Muscle of arm (tissue), 12 donors: ENCODE measurements around the gene ZNF521. TPM values are rescaled to one million over a fixed set of nuclear protein-coding genes. Genes with fewer than 3 reads are reported as not detected.

ENCODE experiments used
- DNase-seq: peaks from one replicate; pipeline ENCODE4 v3.0.0-alpha.2; 2013
- polyA plus RNA-seq, 12 donors: library from polyadenylated mRNA; unstranded; fragments of 120-200 nt; gene quantifications; one replicate each; pipeline ENCODE4 v1.2.1, GENCODE V29; 2013; ENCODE audit not compliant: insufficient read length in 12 of 12

Gene ZNF521
- polyA plus RNA-seq, 12 donors, result 39.8 to 52.6 (median 45.0) TPM; not detected in 1

- DNase-seq, result no peak
Observed at GRCh38 chr18:25140124-25140961, 211.6 kb downstream of the ZNF521 start.

- DNase-seq, result no peak
Observed at GRCh38 chr18:25137197-25137472, 214.8 kb downstream of the ZNF521 start.

- no peak for DNase-seq
Observed at GRCh38 chr18:25136416-25137196, 215.4 kb downstream of the ZNF521 start.

GRCh38 chr18:25134861-25135260 lies 217.1 kb downstream of the ZNF521 start:
- DNase-seq, result no peak

GRCh38 chr18:25133879-25134278 lies 218.1 kb downstream of the ZNF521 start:
- no peak for DNase-seq

GRCh38 chr18:25132786-25133496 lies 219.0 kb downstream of the ZNF521 start:
- DNase-seq, result no peak

GRCh38 chr18:25126751-25127150 lies 225.2 kb downstream of the ZNF521 start:
- no peak for DNase-seq

- no peak for DNase-seq
Observed at GRCh38 chr18:25125680-25126079, 226.3 kb downstream of the ZNF521 start.

- DNase-seq, result no peak
Observed at GRCh38 chr18:25123438-25124232, 228.3 kb downstream of the ZNF521 start.

GRCh38 chr18:25121442-25121841 lies 230.5 kb downstream of the ZNF521 start:
- DNase-seq, result no peak

GRCh38 chr18:25113566-25113965 lies 238.4 kb downstream of the ZNF521 start:
- DNase-seq, result no peak

GRCh38 chr18:25112821-25113434 lies 239.0 kb downstream of the ZNF521 start:
- no peak for DNase-seq

- DNase-seq, result no peak
Observed at GRCh38 chr18:25111377-25112288, 240.3 kb downstream of the ZNF521 start.

GRCh38 chr18:25109484-25109883 lies 242.5 kb downstream of the ZNF521 start:
- DNase-seq, result no peak

GRCh38 chr18:25103468-25104155 lies 248.4 kb downstream of the ZNF521 start:
- DNase-seq, result no peak

- DNase-seq, result peak; percentile 19
Observed at GRCh38 chr18:25102662-25103061, 249.3 kb downstream of the ZNF521 start.

- DNase-seq, result no peak
Observed at GRCh38 chr18:25100418-25100817, 251.5 kb downstream of the ZNF521 start.

- no peak for DNase-seq
Observed at GRCh38 chr18:25099895-25100294, 252.1 kb downstream of the ZNF521 start.

- no peak for DNase-seq
Observed at GRCh38 chr18:25097569-25098056, 254.4 kb downstream of the ZNF521 start.
